HG02840 (cell line): ENCODE results near the gene CYBA.
"Not testable (repeated sequence)": the region's sequence is repeated elsewhere in the genome, so short reads cannot be mapped to it uniquely, and the experiment has no call there.

ENCODE experiments used
- ATAC-seq: cut with Tn5 transposase; IDR thresholded peaks from one replicate; pipeline ENCODE4 v1.9.1; 2021; ENCODE audit warnings: mild to moderate bottlenecking, moderate library complexity, moderate number of reproducible peaks; ENCODE audit not compliant: unreplicated experiment, low FRiP score

CYBA gene

GRCh38 chr16:88616320-88616719, 34.5 kb downstream of the CYBA start:
- ATAC-seq, result no peak

GRCh38 chr16:88614818-88615580, 35.9 kb downstream of the CYBA start:
- no peak for ATAC-seq

GRCh38 chr16:88613911-88614817, 36.7 kb downstream of the CYBA start:
- ATAC-seq, result no peak

DNA sequence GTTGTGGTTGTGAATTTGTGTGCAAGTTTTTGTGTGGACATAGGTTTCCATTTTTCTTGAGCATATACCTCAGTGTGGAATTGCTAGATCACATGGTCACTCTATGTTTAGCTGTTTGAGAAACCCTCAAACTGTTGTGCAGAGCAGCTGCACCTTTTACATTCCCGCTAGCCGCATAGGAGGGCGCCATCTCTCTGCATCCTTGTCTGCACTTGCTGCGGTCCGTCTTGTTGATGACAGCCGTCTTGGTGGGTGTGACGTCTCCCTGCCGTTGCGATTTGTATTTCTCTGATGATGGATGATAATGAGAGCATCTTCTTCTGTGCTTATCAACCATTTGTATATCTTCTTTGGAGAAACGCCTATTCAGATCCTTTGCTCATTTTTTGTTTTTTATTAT, 37.6 kb downstream of the CYBA start:
- ATAC-seq, result no peak

DNA sequence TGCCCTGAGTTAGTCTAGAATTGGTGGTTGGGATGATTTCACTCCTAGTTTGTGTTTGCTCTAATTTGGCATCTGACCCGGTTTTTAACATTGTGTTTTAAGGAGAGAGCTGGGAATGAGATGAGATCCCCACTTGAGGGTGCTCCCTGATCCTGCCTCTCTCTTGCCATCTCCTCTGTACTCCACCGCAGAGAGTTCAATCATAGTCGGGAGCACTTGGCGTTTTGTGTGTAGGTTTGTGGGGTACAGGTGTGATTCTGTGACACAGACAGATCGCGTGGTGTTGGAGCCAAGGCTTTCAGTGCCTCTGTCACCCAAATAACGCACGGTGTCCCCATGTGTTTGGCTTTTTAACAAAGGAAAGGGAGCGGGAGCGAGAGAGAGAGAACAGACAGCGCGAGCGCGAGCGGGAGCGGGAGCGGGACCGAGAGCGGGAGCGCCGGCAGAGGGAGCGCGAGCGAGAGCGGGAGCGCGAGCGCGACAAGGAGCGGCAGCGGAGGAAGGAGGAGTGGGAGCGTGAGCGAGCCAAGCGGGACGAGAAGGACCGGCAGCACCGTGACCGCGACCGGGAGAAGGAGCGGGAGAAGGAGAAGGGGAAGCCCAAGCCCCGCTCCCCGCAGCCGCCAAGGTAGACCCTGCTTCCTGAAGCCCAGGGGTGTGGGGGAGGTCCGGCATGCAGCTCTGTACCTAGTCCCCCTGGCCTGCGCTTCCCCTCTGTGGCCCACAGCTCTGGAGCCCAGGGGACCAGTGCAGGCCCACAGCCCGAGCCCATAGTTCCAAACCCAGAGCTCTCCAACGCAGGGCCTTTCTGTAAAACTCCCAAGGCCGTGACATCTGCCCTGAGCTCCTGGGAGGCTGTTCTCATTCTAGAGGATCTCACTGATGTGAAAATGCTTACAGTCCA, 39.7 kb downstream of the CYBA start:
- no peak for ATAC-seq

DNA sequence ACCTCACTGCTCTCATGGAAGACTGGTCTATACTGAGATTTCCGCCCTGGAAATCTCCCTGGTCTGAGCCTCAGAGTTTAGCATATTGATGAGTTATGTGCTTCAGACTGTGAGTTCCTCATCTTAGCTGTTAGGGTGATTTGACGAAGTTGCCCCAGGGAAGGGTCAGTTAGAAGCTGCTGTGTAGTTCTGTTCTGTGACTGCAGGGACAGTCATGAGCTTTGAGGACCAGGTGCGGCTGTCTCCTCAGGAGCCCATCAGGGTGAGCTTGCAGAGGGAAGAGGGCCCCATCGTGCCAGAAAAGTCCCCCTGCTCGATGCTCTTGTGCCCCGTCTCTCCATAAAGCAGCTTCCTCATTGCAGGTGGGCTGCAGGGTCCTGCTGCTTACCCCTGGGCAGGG, 40.8 kb downstream of the CYBA start:
- no peak for ATAC-seq

DNA sequence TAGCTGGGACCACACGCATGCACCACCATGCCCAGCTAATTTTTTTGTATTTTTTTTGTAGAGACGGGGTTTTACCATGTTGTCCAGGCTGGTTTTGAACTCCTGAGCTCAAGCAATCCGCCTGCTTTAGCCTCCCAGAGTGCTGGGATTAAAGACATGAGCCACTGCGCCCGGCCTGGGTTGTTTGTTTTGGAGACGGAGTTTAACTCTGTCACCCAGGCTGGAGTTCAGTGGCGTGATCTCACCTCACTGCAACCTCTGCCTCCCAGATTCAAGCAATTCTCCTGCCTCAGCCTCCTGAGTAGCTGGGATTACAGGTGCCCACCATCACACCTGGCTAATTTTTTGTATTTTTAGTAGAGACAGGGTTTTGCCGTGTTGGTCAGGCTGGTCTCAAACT, 41.4 kb downstream of the CYBA start:
- not testable (repeated sequence) for ATAC-seq

DNA sequence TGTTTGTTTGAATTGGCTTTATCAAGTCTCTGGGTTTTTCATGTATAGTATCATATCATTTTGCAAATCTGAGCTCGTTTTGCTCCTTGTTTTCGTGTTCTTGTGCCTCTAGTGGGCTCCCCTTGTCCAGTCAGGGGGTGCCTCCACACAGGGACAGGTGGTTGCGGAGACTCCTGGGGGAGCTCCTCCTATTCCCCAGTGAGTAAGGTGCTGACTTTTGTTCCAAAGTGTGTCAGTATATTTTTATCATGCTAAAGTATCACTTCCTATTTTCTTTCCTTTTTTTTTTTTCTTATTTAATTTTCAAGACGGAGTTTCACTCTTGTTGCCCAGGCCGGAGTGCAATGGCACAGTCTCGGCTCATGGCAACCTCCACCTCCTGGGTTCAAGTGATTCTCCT, 42.8 kb downstream of the CYBA start:
- no peak for ATAC-seq

DNA sequence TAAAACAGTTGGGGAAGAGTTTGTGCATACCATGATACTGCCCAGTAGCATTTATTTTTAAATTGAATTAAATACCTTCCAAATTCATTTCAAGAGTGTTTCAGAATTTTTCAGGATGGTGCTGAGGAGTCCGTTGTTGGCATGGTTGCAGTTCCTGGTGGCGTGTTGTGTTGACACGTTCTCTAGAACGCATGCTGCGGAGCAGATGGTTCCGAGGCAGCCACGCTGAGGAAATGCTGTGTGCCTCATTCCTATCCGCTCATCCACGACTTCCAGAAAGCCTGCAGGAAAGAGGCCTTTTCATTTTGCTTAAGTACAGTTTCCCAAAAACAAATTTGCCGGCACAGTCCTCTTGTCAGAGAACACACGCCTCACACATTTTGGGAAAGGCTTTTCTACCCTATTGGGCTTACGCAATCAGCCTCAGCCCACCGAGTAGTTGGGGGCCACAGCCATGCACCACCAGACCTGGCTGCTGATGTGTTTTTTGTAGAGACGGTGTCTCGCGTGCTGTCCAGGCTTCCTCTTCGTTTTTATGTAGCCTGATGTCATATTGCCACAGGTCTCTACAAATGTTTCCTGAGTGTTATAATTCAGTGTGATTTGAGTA, 44.6 kb downstream of the CYBA start:
- ATAC-seq, result no peak

GRCh38 chr16:88605186-88606147, 45.4 kb downstream of the CYBA start:
- no peak for ATAC-seq

DNA sequence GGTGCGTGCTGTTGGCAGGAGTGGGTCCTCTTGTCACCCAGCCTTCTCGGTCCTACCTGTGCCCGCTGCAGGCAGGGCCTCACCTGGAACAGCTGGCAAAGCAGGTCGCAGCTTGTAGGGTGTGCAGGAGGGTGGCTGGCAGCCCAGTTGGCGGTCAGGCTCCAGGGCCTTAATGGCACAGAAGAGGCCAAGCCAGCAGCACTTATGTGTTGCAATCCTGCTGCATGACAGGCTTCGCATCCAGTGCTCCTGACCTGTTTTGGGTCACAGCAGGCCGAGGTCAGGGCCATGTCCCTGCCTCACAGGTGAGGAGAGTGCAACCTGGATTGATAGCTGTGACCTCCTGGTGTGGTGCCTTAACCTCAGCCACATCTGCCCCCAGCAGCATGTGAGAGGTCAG, 48.8 kb downstream of the CYBA start:
- no peak for ATAC-seq

GRCh38 chr16:88601313-88602036, 49.4 kb downstream of the CYBA start:
- no peak for ATAC-seq

DNA sequence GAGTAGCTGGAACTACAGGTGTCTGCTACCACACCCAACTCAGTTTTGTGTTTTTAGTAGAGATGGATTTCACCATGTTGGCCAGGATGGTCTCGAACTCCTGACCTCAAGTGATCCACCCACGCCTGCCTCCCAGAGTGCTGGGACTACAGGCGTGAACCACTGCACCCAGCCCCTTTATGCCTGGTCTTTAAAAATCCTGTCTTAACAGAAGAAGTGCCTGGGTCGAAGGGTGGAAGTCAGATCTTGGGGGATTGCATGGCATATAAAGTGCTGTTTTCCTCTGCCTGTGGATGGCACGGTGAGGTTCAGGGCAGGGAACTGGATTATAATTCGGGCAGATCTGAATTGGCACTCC, 50.3 kb downstream of the CYBA start:
- ATAC-seq, result no peak

DNA sequence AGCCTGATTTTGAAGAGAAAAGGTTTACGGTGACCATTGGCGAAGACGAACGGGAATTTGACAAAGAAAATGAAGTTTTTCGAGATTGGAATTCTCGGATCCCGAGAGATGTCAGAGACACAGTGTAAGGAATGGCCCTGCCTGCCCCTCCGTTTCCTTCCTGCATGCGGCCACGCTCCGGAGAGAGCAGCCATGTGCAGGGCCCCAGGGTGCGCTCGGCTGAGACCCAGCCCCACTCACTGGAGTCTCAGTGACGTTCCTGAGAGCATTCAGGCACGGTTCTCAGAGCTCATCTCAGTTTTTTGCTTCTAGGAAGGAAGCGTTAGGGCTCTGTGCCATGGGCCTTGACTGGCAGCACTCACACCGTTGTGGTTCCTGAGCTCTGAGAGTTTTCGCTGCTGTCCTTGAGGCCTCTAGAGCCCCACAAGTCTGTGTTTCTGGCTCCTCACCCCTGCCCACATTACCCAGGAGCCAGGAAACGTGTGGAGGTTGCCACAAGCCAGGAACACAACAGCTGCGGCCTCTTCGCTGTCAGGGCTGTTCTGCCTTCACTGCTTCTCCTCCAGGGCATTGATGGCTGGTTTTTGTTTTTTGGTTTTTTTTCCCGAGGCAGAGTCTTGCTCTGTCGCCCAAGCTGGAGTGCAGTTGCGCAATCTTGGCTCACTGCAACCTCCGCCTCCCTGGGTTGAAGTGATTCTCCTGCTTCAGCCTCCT, 50.9 kb downstream of the CYBA start:
- no peak for ATAC-seq

DNA sequence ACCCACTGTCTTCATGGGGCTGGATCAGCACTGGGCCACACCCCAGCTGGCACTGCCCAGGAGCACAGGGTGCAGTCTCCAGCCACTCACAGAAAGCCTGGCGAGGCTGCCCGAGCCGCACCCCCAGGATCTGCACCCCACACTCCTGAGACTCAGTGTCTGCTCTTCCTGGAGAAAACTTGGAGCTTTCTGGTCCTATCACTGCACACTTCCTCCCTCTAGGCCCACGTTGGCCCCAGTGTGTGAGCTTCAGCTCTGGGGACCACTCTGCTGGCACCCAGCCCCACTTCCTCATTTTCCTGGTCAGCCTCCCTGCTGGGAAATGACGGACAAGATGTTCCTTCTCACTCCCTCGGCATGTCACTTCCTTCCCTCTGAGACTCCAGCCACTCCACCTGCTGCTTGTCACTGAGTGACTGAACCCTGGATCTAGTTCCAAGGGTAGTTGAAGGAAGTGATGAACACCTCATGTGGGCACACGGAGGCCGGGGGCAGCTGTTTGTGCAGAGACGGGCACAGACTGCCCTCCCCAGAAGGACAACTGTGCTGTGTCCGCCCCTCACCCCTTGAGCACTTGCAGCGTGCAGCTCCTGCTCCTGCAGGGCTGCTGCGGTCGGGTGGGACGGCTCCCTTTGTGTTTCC, 51.6 kb downstream of the CYBA start:
- ATAC-seq, result no peak

GRCh38 chr16:88597856-88598491, 52.9 kb downstream of the CYBA start:
- no peak for ATAC-seq

DNA sequence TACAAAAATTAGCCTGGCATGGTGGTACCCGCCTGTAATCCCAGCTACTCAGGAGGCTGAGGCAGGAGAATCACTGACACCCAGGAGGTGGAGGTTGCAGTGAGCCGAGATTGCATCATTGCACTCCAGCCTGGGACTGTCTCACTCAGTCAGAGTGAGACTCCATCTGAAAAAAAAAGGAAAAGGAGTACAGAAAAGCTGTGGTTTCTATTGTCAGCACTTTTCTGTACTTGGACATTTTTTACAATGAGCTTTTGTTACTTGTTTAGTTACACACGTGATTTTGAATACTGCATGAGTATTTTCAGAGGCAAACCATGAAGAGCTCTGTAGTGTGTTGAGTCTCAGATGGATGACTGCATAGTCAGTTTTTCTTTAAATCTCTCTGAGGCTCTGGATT, 54.4 kb downstream of the CYBA start:
- ATAC-seq, result no peak
